NOMO-1 (cell line): Measurements from ENCODE around the gene PAK6.
A peak's percentile ranks its signal among the peaks of the same experiment; 100 is the strongest.

Source experiments
- DNase-seq, 2 experiments: peaks; one replicate each; lab custom pipeline; 2025; ENCODE audit not compliant: unreplicated experiment in 2 of 2; lab: John Stamatoyannopoulos, UW

The PAK6 gene

GRCh38 chr15:40290545-40290917 is 51.7 kb downstream of the PAK6 start:
- no peak for DNase-seq

GRCh38 chr15:40290918-40291574 is 52.2 kb downstream of the PAK6 start:
- no peak for DNase-seq

- no peak for DNase-seq
Measured at GRCh38 chr15:40292246-40292645, 53.4 kb downstream of the PAK6 start.

- no peak for DNase-seq
Measured at GRCh38 chr15:40293006-40293405, 54.1 kb downstream of the PAK6 start.

- DNase-seq: no peak
Measured at GRCh38 chr15:40293905-40294895, 55.3 kb downstream of the PAK6 start.

- DNase-seq: no peak
Measured at GRCh38 chr15:40295297-40295696, 56.4 kb downstream of the PAK6 start.

GRCh38 chr15:40295877-40296560 is 57.2 kb downstream of the PAK6 start:
- no peak for DNase-seq

GRCh38 chr15:40296561-40297230 is 57.8 kb downstream of the PAK6 start:
- no peak for DNase-seq

- DNase-seq: no peak
Measured at GRCh38 chr15:40297356-40297755, 58.5 kb downstream of the PAK6 start.

- DNase-seq: no peak
Measured at GRCh38 chr15:40298216-40298935, 59.5 kb downstream of the PAK6 start.

GRCh38 chr15:40300367-40300766 is 61.5 kb downstream of the PAK6 start:
- DNase-seq: no peak

GRCh38 chr15:40300771-40301170 is 61.9 kb downstream of the PAK6 start:
- no peak for DNase-seq

- DNase-seq: no peak
Measured at GRCh38 chr15:40301467-40302179, 62.8 kb downstream of the PAK6 start.

GRCh38 chr15:40302288-40302886 is 63.5 kb downstream of the PAK6 start:
- no peak for DNase-seq

- DNase-seq: no peak
Measured at GRCh38 chr15:40302981-40303380, 64.1 kb downstream of the PAK6 start.

- no peak for DNase-seq
Measured at GRCh38 chr15:40303576-40303975, 64.7 kb downstream of the PAK6 start.

GRCh38 chr15:40305281-40305680 is 66.4 kb downstream of the PAK6 start:
- DNase-seq: no peak

- DNase-seq: peak; percentile 17 to 22
Measured at GRCh38 chr15:40306371-40306770, 67.5 kb downstream of the PAK6 start.

GRCh38 chr15:40306908-40307307 is 68.0 kb downstream of the PAK6 start:
- DNase-seq: peak in 1 of 2 experiments; percentile 25
